ENCODE data around the gene KHDRBS1.
A peak's percentile ranks its signal among the peaks of the same experiment; 100 is the strongest.

The KHDRBS1 gene

DNA sequence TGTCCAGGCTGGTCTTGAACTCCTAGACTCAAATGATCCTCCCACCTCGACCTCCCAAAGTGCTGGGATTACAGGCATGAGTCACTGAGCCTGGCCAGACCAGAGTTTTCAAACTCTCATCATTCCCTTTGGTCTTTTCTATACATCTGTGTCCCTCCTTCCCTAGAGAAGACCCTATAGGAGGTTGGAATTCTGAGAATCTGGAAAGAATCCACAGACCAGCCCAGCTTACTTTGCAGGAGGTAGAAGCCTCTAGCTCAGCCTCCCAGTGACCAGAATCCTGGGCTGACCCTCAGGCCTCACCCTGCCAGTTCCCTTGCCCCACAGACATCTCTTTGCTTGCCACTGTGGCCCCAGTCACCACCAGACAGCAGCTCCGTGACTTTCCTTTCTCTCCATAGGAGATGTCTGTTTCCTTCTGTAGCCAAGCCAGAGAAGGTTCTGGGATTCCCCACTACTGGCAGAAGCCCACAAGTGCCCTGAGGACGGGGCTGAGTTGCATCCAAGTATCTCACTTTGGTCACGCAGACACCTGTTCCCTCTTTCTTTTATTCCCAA is 34.7 kb upstream of the KHDRBS1 start:
- TF ChIP-seq, protein P1, sequence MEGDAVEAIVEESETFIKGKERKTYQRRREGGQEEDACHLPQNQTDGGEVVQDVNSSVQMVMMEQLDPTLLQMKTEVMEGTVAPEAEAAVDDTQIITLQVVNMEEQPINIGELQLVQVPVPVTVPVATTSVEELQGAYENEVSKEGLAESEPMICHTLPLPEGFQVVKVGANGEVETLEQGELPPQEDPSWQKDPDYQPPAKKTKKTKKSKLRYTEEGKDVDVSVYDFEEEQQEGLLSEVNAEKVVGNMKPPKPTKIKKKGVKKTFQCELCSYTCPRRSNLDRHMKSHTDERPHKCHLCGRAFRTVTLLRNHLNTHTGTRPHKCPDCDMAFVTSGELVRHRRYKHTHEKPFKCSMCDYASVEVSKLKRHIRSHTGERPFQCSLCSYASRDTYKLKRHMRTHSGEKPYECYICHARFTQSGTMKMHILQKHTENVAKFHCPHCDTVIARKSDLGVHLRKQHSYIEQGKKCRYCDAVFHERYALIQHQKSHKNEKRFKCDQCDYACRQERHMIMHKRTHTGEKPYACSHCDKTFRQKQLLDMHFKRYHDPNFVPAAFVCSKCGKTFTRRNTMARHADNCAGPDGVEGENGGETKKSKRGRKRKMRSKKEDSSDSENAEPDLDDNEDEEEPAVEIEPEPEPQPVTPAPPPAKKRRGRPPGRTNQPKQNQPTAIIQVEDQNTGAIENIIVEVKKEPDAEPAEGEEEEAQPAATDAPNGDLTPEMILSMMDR (IDR thresholded peaks at IDR 0.05; ENCODE audit: poor library complexity, severe bottlenecking): no peak
- H3K27me3 ChIP-seq (ENCODE audit: insufficient read depth, poor library complexity, severe bottlenecking): no peaks in the 10 kb centered on the region
- no peaks in the 10 kb centered on the region for H3K9me3 ChIP-seq (ENCODE audit: severe bottlenecking)
- ATAC-seq (ENCODE audit: low read depth): no peak
- H3K4me1 ChIP-seq (ENCODE audit: insufficient read depth, poor library complexity, severe bottlenecking): no peaks in the 10 kb centered on the region
- no peak overlapping the region for H3K27ac ChIP-seq (ENCODE audit: poor library complexity, severe bottlenecking)
- no peak overlapping the region for H3K4me3 ChIP-seq (ENCODE audit: severe bottlenecking)
- no peak for DNase-seq (ENCODE audit: low spot score)
- H3K36me3 ChIP-seq (ENCODE audit: low read depth): no peaks in the 10 kb centered on the region

DNA sequence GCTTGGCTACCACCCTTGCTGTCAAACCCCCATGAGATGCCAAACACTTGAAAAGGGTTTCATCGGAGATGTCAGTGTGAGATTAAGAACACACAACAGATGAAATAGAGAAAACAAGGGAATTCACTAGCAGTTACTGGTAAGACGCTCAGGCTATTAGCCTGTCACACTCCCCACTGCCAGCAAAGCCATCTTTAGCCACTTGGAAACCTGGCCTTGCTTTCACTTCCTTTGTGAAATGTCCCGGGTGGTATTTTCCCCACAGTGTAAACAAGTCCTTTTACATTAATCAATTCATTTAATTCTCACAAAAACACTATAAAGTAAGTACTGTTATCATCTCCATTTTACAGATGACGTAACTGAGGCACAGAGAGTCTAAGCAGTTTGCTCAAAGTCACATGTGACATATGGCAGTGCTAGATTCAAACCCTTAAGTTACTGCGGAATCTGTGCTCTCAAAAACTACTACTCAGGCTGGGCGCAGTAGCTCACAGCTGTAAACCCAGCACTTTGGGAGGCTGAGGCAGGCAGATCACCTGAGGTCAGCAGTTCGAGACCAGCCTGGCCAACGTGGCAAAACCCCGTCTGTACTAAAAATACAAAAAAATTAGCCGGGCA is 32.7 kb upstream of the KHDRBS1 start:
- TF ChIP-seq, protein P1 (IDR thresholded peaks at IDR 0.05; ENCODE audit: poor library complexity, severe bottlenecking): no peak
- no peak for ATAC-seq (ENCODE audit: low read depth)

DNA sequence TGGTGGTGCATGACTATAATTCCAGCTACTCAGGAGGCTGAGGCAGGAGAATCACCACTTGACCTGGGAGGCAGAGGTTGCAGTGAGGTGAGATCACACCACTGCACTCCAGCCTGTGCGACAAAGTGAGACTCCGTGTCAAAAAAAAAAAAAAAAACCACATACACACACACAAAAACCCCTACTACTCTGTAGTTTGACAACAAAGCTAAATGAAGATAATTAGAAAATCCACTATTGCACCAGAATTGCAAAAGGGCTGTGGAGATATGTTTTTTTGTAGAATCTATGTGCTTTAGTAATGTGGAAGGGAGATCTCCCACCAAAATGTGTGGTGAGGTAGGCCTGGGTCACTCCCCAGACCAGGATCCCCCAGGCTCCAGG is 32.2 kb upstream of the KHDRBS1 start:
- Histone ChIP-seq H3K4me1 (ENCODE audit: insufficient read depth, poor library complexity, severe bottlenecking) (no peaks in the 10 kb centered on the region), H3K4me3 (ENCODE audit: severe bottlenecking) (no peak overlapping the region), H3K36me3 (ENCODE audit: low read depth) (no peaks in the 10 kb centered on the region), H3K27me3 (ENCODE audit: insufficient read depth, poor library complexity, severe bottlenecking) (no peaks in the 10 kb centered on the region), H3K9me3 (ENCODE audit: severe bottlenecking) (no peaks in the 10 kb centered on the region), H3K27ac (ENCODE audit: poor library complexity, severe bottlenecking) (no peak overlapping the region)
- TF ChIP-seq, protein P1 (IDR thresholded peaks at IDR 0.05; ENCODE audit: poor library complexity, severe bottlenecking): no peak
- DNase-seq (ENCODE audit: low spot score) (no peak), ATAC-seq (ENCODE audit: low read depth) (no peak)

More for the DNA sequence above, 32.7 kb upstream of the KHDRBS1 start:
- Histone ChIP-seq H3K27me3 (ENCODE audit: insufficient read depth, poor library complexity, severe bottlenecking) (no peaks in the 10 kb centered on the region), H3K4me3 (ENCODE audit: severe bottlenecking) (no peak overlapping the region), H3K27ac (ENCODE audit: poor library complexity, severe bottlenecking) (no peak overlapping the region), H3K4me1 (ENCODE audit: insufficient read depth, poor library complexity, severe bottlenecking) (no peaks in the 10 kb centered on the region), H3K36me3 (ENCODE audit: low read depth) (no peaks in the 10 kb centered on the region), H3K9me3 (ENCODE audit: severe bottlenecking) (no peaks in the 10 kb centered on the region)
- no peak for DNase-seq (ENCODE audit: low spot score)

DNA sequence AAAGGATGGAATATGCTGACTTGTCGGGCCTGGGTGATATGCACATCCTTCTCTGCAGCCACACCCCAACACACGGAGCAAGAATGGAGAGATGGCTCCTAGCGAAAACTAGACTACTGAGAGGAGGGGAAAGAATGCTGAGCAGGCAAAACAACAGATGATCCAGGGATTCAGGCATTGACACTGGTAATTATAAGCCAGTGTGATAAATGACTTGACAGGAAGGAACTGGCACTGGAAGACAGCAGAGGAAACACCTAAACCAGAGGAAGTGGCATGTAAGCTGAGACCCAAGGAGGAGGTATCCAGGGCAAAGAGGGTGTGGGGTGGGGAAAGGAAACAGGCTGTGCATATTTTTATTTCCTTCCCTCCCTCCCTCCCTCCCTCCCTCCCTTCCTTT is 31.7 kb upstream of the KHDRBS1 start:
- Histone ChIP-seq H3K9me3 (ENCODE audit: severe bottlenecking) (no peaks in the 10 kb centered on the region), H3K27me3 (ENCODE audit: insufficient read depth, poor library complexity, severe bottlenecking) (no peaks in the 10 kb centered on the region), H3K36me3 (ENCODE audit: low read depth) (no peaks in the 10 kb centered on the region), H3K4me1 (ENCODE audit: insufficient read depth, poor library complexity, severe bottlenecking) (no peaks in the 10 kb centered on the region), H3K27ac (ENCODE audit: poor library complexity, severe bottlenecking) (no peak overlapping the region), H3K4me3 (ENCODE audit: severe bottlenecking) (no peak overlapping the region)
- peak; percentile 40; the same call in 2 of the 3 replicates for ATAC-seq (ENCODE audit: low read depth)
- TF ChIP-seq, protein P1 (IDR thresholded peaks at IDR 0.05; ENCODE audit: poor library complexity, severe bottlenecking): no peak
- no peak for DNase-seq (ENCODE audit: low spot score)
